HepG2 (cell line): ENCODE measurements around the gene ATAD3C. TPM values are rescaled to one million over a fixed set of nuclear protein-coding genes. Genes with fewer than 3 reads are reported as not detected.

Experiments
- AGO1 ChIP-seq: fragments of 200-400 bp; formaldehyde crosslinking; IDR thresholded peaks from 2 replicates; pipeline ENCODE4 v1.6.1; 2017; ENCODE audit warnings: mild to moderate bottlenecking, low read depth, low read length, moderate library complexity; ENCODE audit not compliant: poor library complexity, severe bottlenecking
- ELF1 ChIP-seq: sonication (generic); formaldehyde crosslinking; IDR thresholded peaks from 2 replicates; pipeline ENCODE4 v1.4.0; 2020; ENCODE audit warnings: missing genetic modification reagents
- FOXK2 ChIP-seq: fragments of 450-650 bp; IDR thresholded peaks from 2 replicates; pipeline ENCODE4 v1.6.1; 2016
- HIVEP1 ChIP-seq: sonication (generic); formaldehyde crosslinking; IDR thresholded peaks from 2 replicates; pipeline ENCODE4 v1.4.0; 2020; ENCODE audit warnings: mild to moderate bottlenecking, missing genetic modification reagents
- HNF1B ChIP-seq: sonication (generic); formaldehyde crosslinking; IDR thresholded peaks from 2 replicates; pipeline ENCODE4 v1.5.1; 2020; ENCODE audit warnings: mild to moderate bottlenecking, moderate library complexity, missing genetic modification reagents
- MLXIP ChIP-seq: sonication (generic); formaldehyde crosslinking; IDR thresholded peaks from 2 replicates; pipeline ENCODE4 v1.9.0; 2021; ENCODE audit warnings: missing genetic modification reagents, borderline replicate concordance
- MXD4 ChIP-seq: IDR thresholded peaks from 2 replicates; pipeline ENCODE4 v1.6.1; 2016; ENCODE audit warnings: mild to moderate bottlenecking, missing biosample characterization, missing genetic modification reagents
- NONO ChIP-seq, 2 experiments: fragments of 450-650 bp in 1 of 2; sonication (generic) in 1 of 2; formaldehyde crosslinking in 1 of 2; IDR thresholded peaks in 1 of 2; conservative IDR thresholded peaks in 1 of 2; 2 replicates each; pipeline versions ENCODE4 v1.6.1 to v1.8.0; 2017 to 2022; ENCODE audit warnings: mild to moderate bottlenecking in 1 of 2, missing genetic modification reagents in 1 of 2, moderate library complexity in 1 of 2
- YY1 ChIP-seq: IDR thresholded peaks from 2 replicates; pipeline ENCODE4 v1.6.1; 2011; ENCODE audit warnings: low read length, low read depth, moderate library complexity, mild to moderate bottlenecking; ENCODE audit not compliant: insufficient read depth, insufficient replicate concordance
- ZHX1 ChIP-seq: sonication (generic); formaldehyde crosslinking; IDR thresholded peaks from 2 replicates; pipeline ENCODE4 v1.8.1; 2022; ENCODE audit warnings: low read depth, mild to moderate bottlenecking, missing genetic modification reagents
- ZNF18 ChIP-seq: sonication (generic); formaldehyde crosslinking; IDR thresholded peaks from 2 replicates; pipeline ENCODE4 v1.8.0; 2022; ENCODE audit warnings: mild to moderate bottlenecking, missing genetic modification reagents; ENCODE audit not compliant: insufficient replicate concordance
- ZNF563 ChIP-seq: sonication (generic); formaldehyde crosslinking; IDR thresholded peaks from 2 replicates; pipeline ENCODE4 v1.8.0; 2022; ENCODE audit warnings: mild to moderate bottlenecking, moderate library complexity, missing genetic modification reagents
- ZNF569 ChIP-seq: sonication (generic); formaldehyde crosslinking; IDR thresholded peaks from 2 replicates; pipeline ENCODE4 v1.5.0; 2020; ENCODE audit warnings: mild to moderate bottlenecking, missing genetic modification reagents, moderate library complexity, borderline replicate concordance
- ZNF672 ChIP-seq: sonication (generic); formaldehyde crosslinking; IDR thresholded peaks from 2 replicates; pipeline ENCODE4 v1.8.1; 2022; ENCODE audit warnings: missing genetic modification reagents
- ZNF883 ChIP-seq: sonication (generic); formaldehyde crosslinking; IDR thresholded peaks from 2 replicates; pipeline ENCODE4 v1.5.1; 2020; ENCODE audit warnings: mild to moderate bottlenecking, missing genetic modification reagents; ENCODE audit errors: not compliant biosample characterization
- polyA plus RNA-seq, 8 experiments: library from polyadenylated mRNA; depleted of rRNA in 3 of 8; stranded (reverse) in 7 of 8; unstranded in 1 of 8; fragments of >200 nt; fragmentation: Illumina TruSeq in 4 of 8; extraction: Trizol in 4 of 8; gene quantifications; 2 replicates each; pipeline versions ENCODE4 v1.2.1 to v1.2.3, GENCODE V29; 2011 to 2016; ENCODE audit warnings: low read depth in 4 of 8, missing spikeins in 1 of 8, mixed read lengths in 1 of 8; ENCODE audit not compliant: insufficient read depth in 1 of 8
- total RNA-seq, 5 experiments: library from RNA; depleted of rRNA; stranded (reverse); fragments of >200 nt; fragmentation: Illumina TruSeq; extraction: Trizol; gene quantifications; 2 replicates each; pipeline ENCODE4 v1.2.3, GENCODE V29; 2016; ENCODE audit warnings: low read depth in 1 of 5
- TF ChIP-seq, protein P1 (sequence below), 2 experiments: sonication (generic) in 1 of 2; formaldehyde crosslinking in 1 of 2; IDR thresholded peaks; 2 replicates each; pipeline versions ENCODE4 v1.4.0 to v1.6.1; 2018 to 2020; ENCODE audit warnings: missing genetic modification reagents in 2 of 2, borderline replicate concordance in 1 of 2, low read depth in 1 of 2, mild to moderate bottlenecking in 1 of 2, missing biosample characterization in 1 of 2

Gene ATAD3C
- total and polyA plus RNA-seq, 2 of the 13 experiments (the other 11 are each of a cell fraction or from before 2014, with no cell fraction given): 2.4 to 3.2 TPM

DNA sequence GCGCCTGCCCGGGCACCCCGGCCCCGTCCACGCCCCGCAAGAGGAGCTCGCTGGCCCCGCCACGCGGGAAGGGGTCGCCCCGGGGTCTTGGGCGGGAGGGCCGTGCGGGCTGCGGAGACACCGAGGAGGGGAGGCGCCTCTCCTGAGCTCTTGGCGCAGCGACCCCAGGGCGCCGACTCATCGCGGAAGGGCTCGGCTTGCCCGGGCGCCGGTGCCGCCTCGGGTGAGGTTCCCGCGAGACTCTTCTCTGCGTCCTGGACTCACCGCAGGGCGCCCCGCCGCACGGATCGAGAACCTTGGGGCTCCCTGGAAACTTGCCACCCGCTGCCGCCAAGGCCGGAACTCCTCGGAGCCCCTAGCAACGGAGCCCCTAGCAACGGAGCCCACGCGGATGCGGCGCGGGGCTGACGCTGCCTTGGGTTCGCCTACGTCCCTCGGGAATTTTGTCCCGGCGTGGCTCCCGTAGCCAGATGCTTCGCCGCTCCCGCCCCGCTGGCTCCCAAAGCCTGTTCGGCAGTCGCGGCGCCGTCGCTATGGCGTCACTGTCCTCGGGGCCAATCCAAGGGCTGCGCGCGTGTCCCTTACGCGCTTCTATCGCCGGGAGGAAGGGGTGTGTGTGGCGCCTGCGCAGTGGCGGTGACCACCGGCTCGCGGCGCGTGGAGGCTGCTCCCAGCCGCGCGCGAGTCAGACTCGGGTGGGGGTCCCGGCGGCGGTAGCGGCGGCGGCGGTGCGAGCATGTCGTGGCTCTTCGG, 62.2 kb downstream of the ATAD3C start, which contains the start of gene ATAD3A (continued):
- TF ChIP-seq YY1: peak; percentile 70
- TF ChIP-seq HIVEP1 (CRISPR knock-in tag): peak; percentile 66; the same call in 1 of the 2 replicates
- peak; percentile 44 for TF ChIP-seq AGO1
- peak; percentile 82 for TF ChIP-seq ELF1
- TF ChIP-seq NONO (IDR thresholded peaks at IDR 0.05): no peak
- peak; percentile 85 for TF ChIP-seq NONO (CRISPR knock-in tag; conservative IDR thresholded peaks at IDR 0.05)
- peak; percentile 40 for TF ChIP-seq ZNF883 (CRISPR knock-in tag)
- no peak for TF ChIP-seq ZNF569 (CRISPR knock-in tag)
- TF ChIP-seq, protein P1, sequence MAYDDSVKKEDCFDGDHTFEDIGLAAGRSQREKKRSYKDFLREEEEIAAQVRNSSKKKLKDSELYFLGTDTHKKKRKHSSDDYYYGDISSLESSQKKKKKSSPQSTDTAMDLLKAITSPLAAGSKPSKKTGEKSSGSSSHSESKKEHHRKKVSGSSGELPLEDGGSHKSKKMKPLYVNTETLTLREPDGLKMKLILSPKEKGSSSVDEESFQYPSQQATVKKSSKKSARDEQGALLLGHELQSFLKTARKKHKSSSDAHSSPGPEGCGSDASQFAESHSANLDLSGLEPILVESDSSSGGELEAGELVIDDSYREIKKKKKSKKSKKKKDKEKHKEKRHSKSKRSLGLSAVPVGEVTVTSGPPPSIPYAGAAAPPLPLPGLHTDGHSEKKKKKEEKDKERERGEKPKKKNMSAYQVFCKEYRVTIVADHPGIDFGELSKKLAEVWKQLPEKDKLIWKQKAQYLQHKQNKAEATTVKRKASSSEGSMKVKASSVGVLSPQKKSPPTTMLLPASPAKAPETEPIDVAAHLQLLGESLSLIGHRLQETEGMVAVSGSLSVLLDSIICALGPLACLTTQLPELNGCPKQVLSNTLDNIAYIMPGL (CRISPR knock-in tag; IDR thresholded peaks at IDR 0.05; ENCODE audit: borderline replicate concordance in 1 of 2, low read depth in 1 of 2): peak; percentile 80 to 89; a peak in 3 of 4 replicates
- peak; percentile 93 for TF ChIP-seq ZHX1 (CRISPR knock-in tag)
- peak; percentile 65 for TF ChIP-seq ZNF18 (CRISPR knock-in tag)
- no peak for TF ChIP-seq ZNF672
- TF ChIP-seq MLXIP (CRISPR knock-in tag): no peak
- no peak for TF ChIP-seq FOXK2
- TF ChIP-seq MXD4 (CRISPR knock-in tag): peak; percentile 83
- TF ChIP-seq HNF1B: peak; percentile 95
- TF ChIP-seq ZNF563 (CRISPR knock-in tag): peak; percentile 84; the same call in 1 of the 2 replicates
